K562 (cell line): ENCODE data around the gene CDC45. TPM values are rescaled to one million over a fixed set of nuclear protein-coding genes. Genes with fewer than 3 reads are reported as not detected.
A peak's percentile ranks its signal among the peaks of the same experiment; 100 is the strongest.

Source experiments
- ATAC-seq: fragments of 200-7000 bp; cut with Tn5 transposase; 3 replicates; pipeline ENCODE4 v1.9.1; 2020; ENCODE audit warnings: moderate library complexity
- BruUV-seq: library from RNA; stranded (reverse); fragments of 400-500 nt; replicated peaks from 2 replicates; lab custom pipeline; 2021; lab: Mats Ljungman, UMichigan
- CTCF ChIA-PET: fragments of 300-600 bp; formaldehyde crosslinking; extraction: SDS; loops from one replicate; lab custom pipeline; 2021; ENCODE audit warnings: low intra/inter-chr PET ratio; lab: Yijun Ruan, JAX
- POLR2A ChIA-PET: fragments of 300-600, 350-650 bp; sonication (Branson Sonifier 250); formaldehyde crosslinking; extraction: SDS; loops from one replicate; lab custom pipeline; 2021; ENCODE audit warnings: antibody characterized with exemption, inconsistent platforms; lab: Yijun Ruan, JAX
- DNase-seq, 4 experiments: peaks; one replicate each; pipeline versions ENCODE4 v3.0.0 to v3.0.0-alpha.2; 2011 to 2018; ENCODE audit warnings: low spot score in 3 of 4, mixed read lengths in 3 of 4; ENCODE audit errors: extremely low read depth in 1 of 4
- FAIRE-seq: peaks from 2 replicates; lab custom pipeline; 2011; peaks lifted over from hg19 to GRCh38; lab: Jason Lieb, UNC
- H2AFZ ChIP-seq: 2 replicates; pipeline ENCODE4 v1.6.0; 2011; ENCODE audit warnings: low read depth, low read length, control low read depth, inconsistent platforms
- H3K27ac ChIP-seq: fragments of 200-600 bp; 3 replicates; pipeline ENCODE4 v1.8.0; 2011; ENCODE audit warnings: low read depth, mild to moderate bottlenecking, control low read depth, inconsistent platforms, low read length, moderate library complexity, mixed read lengths; ENCODE audit errors: extremely low read depth
- H3K27me3 ChIP-seq, 2 experiments: fragments of 300-600 bp in 1 of 2; 2 replicates in 1 of 2; 3 replicates in 1 of 2; pipeline versions ENCODE4 v1.6.0 to v1.8.0; 2011; ENCODE audit warnings: inconsistent platforms in 2 of 2, low read length in 2 of 2, mild to moderate bottlenecking in 1 of 2, mixed read lengths in 1 of 2, moderate library complexity in 1 of 2; ENCODE audit not compliant: control insufficient read depth in 2 of 2, insufficient read depth in 2 of 2
- H3K36me3 ChIP-seq: fragments of 300-600 bp; 3 replicates; pipeline ENCODE4 v1.8.0; 2011; ENCODE audit warnings: mild to moderate bottlenecking, low read length, inconsistent platforms; ENCODE audit not compliant: control insufficient read depth, insufficient read depth
- H3K4me1 ChIP-seq, 2 experiments: fragments of 200-600 bp in 1 of 2; replicated peaks in 1 of 2; 2 replicates in 1 of 2; 3 replicates in 1 of 2; pipeline versions ENCODE4 v1.5.1 to v1.8.0; 2011; ENCODE audit warnings: inconsistent platforms in 2 of 2, low read length in 2 of 2, mild to moderate bottlenecking in 1 of 2, mixed read lengths in 1 of 2, moderate library complexity in 1 of 2; ENCODE audit not compliant: control insufficient read depth in 2 of 2, insufficient read depth in 2 of 2
- H3K4me2 ChIP-seq: 2 replicates; pipeline ENCODE4 v1.6.1; 2011; ENCODE audit warnings: low read length, control low read depth, inconsistent platforms, mixed read lengths; ENCODE audit not compliant: insufficient read depth
- H3K4me3 ChIP-seq: fragments of 200-600 bp; sonication (generic), shearing (Covaris generic); 2 replicates; pipeline ENCODE4 v1.5.1; 2016; ENCODE audit warnings: control low read depth, inconsistent platforms
- H3K79me2 ChIP-seq: fragments of 200-600 bp; 3 replicates; pipeline ENCODE4 v1.8.0; 2011; ENCODE audit warnings: low read length, inconsistent platforms; ENCODE audit not compliant: control insufficient read depth, insufficient read depth
- H3K9ac ChIP-seq, 2 experiments: 2 replicates each; pipeline versions ENCODE4 v1.6.0 to v1.6.1; 2011; ENCODE audit warnings: low read depth in 2 of 2, low read length in 2 of 2, control low read depth in 1 of 2, inconsistent platforms in 1 of 2, mild to moderate bottlenecking in 1 of 2, mixed read lengths in 1 of 2; ENCODE audit not compliant: insufficient read depth in 1 of 2
- H3K9me1 ChIP-seq: one replicate; pipeline ENCODE4 v1.6.0; 2011; ENCODE audit warnings: inconsistent platforms, mild to moderate bottlenecking, low read length, moderate library complexity; ENCODE audit not compliant: control insufficient read depth, insufficient read depth
- H3K9me3 ChIP-seq: replicated peaks from 2 replicates; pipeline ENCODE4 v1.5.1; 2011; ENCODE audit warnings: low read depth, low read length, inconsistent platforms; ENCODE audit not compliant: control insufficient read depth, insufficient read depth
- H4K20me1 ChIP-seq: replicated peaks from 2 replicates; pipeline ENCODE4 v1.6.1; 2011; ENCODE audit warnings: low read length, inconsistent platforms, mixed read lengths; ENCODE audit not compliant: control insufficient read depth, insufficient read depth
- BCL6 ChIP-seq: fragments of 250-450 bp; sonication (Bioruptor Pico); IDR thresholded peaks from 2 replicates; pipeline ENCODE4 v1.4.0; 2020
- DLX4 ChIP-seq: fragments of 250-450 bp; sonication (Bioruptor Pico); IDR thresholded peaks from 2 replicates; pipeline ENCODE4 v1.6.1; 2021; ENCODE audit warnings: mild to moderate bottlenecking
- HNRNPLL ChIP-seq: fragments of 200-400 bp; formaldehyde crosslinking; IDR thresholded peaks from 2 replicates; pipeline ENCODE4 v1.6.1; 2017; ENCODE audit warnings: low read length, low read depth, mild to moderate bottlenecking; ENCODE audit not compliant: poor library complexity, severe bottlenecking
- HNRNPUL1 ChIP-seq: fragments of 200-400 bp; formaldehyde crosslinking; IDR thresholded peaks from 2 replicates; pipeline ENCODE4 v1.6.1; 2017; ENCODE audit warnings: low read length
- KLF1 ChIP-seq: fragments of 450-650 bp; IDR thresholded peaks from 2 replicates; pipeline ENCODE4 v1.6.1; 2016; ENCODE audit warnings: missing genetic modification characterization, missing compliant biosample characterization
- MLX ChIP-seq, 2 experiments: fragments of 450-650 bp in 1 of 2; sonication (generic) in 1 of 2; formaldehyde crosslinking; conservative IDR thresholded peaks; 2 replicates each; pipeline versions ENCODE4 v1.4.0 to v1.8.1; 2020 to 2022; ENCODE audit warnings: mild to moderate bottlenecking in 1 of 2, missing genetic modification reagents in 1 of 2
- POLR2A ChIP-seq: fragments of 450-650 bp; conservative IDR thresholded peaks from 2 replicates; pipeline ENCODE4 v1.6.1; 2016
- POLR2AphosphoS2 ChIP-seq: IDR thresholded peaks from 2 replicates; pipeline ENCODE4 v1.6.1; 2012; ENCODE audit warnings: low read length, improper control_type of control experiment
- POLR2G ChIP-seq: fragments of 200-400 bp; formaldehyde crosslinking; IDR thresholded peaks from 2 replicates; pipeline ENCODE4 v1.6.1; 2017; ENCODE audit warnings: low read depth, mild to moderate bottlenecking, antibody characterized with exemption, low read length, moderate library complexity
- RBBP5 ChIP-seq: fragments of 200-600 bp; sonication (generic); IDR thresholded peaks from 2 replicates; pipeline ENCODE4 v1.6.1; 2012; ENCODE audit warnings: borderline replicate concordance, mild to moderate bottlenecking, low read length, control low read depth, inconsistent platforms; ENCODE audit not compliant: insufficient read depth, poor library complexity, severe bottlenecking
- ZNF146 ChIP-seq: IDR thresholded peaks from one replicate; pipeline ENCODE4 v1.6.1; 2018; ENCODE audit warnings: missing compliant biosample characterization; ENCODE audit not compliant: unreplicated experiment
- ZNF639 ChIP-seq, 2 experiments: fragments of 200-800 bp in 1 of 2; sonication (Bioruptor generic) in 1 of 2; sonication (generic) in 1 of 2; formaldehyde crosslinking in 1 of 2; IDR thresholded peaks in 1 of 2; conservative IDR thresholded peaks in 1 of 2; 2 replicates each; pipeline versions ENCODE4 v1.5.0 to v1.6.1; 2016 to 2020; ENCODE audit warnings: missing compliant biosample characterization in 1 of 2, missing genetic modification characterization in 1 of 2, missing genetic modification reagents in 1 of 2
- WGBS: fragments of 100-300 bp; shearing (Covaris generic); methylation state at CpG from one replicate; pipeline ENCODE4 v1.1.6; 2016; ENCODE audit warnings: low coverage, mixed read lengths; ENCODE audit not compliant: insufficient coverage; ENCODE audit errors: missing lambda C conversion rate; 5-methylcytosine and 5-hydroxymethylcytosine counted together
- in situ Hi-C: fragments of 300-500 bp; cut with MboI; formaldehyde crosslinking; loops from 4 replicates; pipeline ENCODE4 v1.15.0; 2018; ENCODE audit warnings: inconsistent platforms, mixed read lengths
- intact Hi-C: fragments of 100-400 bp; cut with micrococcal nuclease; formaldehyde crosslinking; loops from 2 replicates; pipeline ENCODE4 v1.14.2; 2022
- polyA plus RNA-seq, 8 experiments: library from polyadenylated mRNA; depleted of rRNA in 4 of 8; stranded (reverse) in 5 of 8; unstranded in 3 of 8; fragments of >200 nt; fragmentation: Nextera tagmentation in 2 of 8; fragmentation: Illumina TruSeq in 1 of 8; extraction: Ambion mirVana in 2 of 8; extraction: Trizol in 1 of 8; gene quantifications; 2 replicates each; pipeline versions ENCODE4 v1.2.1 to v1.2.3, GENCODE V29; 2011 to 2014; ENCODE audit warnings: inconsistent platforms in 1 of 8, missing spikeins in 1 of 8
- total RNA-seq, 7 experiments: library from RNA; depleted of rRNA in 6 of 7; stranded (reverse); fragments of >200 nt in 6 of 7; fragmentation: Illumina TruSeq in 2 of 7; extraction: Trizol in 2 of 7; gene quantifications; 2 replicates each; pipeline versions ENCODE4 v1.2.1 to v1.2.3, GENCODE V29; 2011 to 2021; ENCODE audit warnings: low replicate concordance in 1 of 7

Gene CDC45
- total and polyA plus RNA-seq, 9 of the 15 experiments (the other 6 are each of a cell fraction or from before 2014, with no cell fraction given), result 251 to 580 (median 410) TPM

DNA sequence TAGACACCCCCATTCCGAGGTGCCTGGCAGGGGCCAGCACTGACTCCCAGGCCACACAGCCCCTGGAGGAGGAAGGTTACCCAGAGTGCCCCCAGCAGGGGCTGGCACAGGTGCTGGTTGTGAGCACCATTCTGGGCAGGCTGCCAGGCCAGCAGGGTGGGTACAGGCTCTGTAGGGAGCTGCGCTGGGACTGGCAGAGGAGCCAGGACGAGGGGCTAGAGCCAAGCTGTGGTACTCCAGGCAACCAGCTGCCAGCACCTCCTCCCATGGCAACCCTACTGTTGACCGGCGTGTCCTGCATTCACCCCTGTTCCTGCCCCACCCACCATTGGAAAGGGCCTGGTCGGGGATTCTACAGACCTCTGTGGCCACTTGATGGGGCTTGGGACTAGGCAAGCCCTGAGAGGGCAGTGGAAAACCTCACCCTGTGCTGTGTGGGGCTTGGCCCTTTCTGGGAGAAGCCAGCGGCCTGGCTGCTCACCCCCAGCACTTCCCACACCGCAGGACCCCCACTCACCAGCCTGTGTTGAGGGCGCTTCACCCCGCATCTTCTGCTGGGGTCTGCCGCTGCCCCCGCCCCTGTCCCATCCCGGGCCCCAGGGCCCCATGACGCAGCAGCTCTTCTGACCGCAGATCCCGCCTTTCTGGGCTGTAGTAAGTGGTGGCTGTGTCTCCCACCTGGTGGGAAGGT is 42.6 kb downstream of the CDC45 start (continued):
- TF ChIP-seq ZNF639 (CRISPR knock-in tag; conservative IDR thresholded peaks at IDR 0.05 in 1 of 2, IDR thresholded peaks at IDR 0.05 in 1 of 2) (no peak), POLR2AphosphoS2 (peak; percentile 71; the same call in 1 of the 2 replicates)

- no peak for FAIRE-seq
- Histone ChIP-seq H3K9ac (peak overlapping the region in 1 of 2 experiments; percentile 1; a peak in 1 of 4 replicates), H3K4me3 (no peak overlapping the region), H4K20me1 (peaks cover 18% of the 10 kb centered on the region), H3K36me3 (peaks cover 49% of the 10 kb centered on the region; the same call in 2 of the 3 replicates), H2AFZ (no peak overlapping the region), H3K4me2 (no peak overlapping the region), H3K27ac (no peak overlapping the region), H3K27me3 (peaks cover 13 to 17% of the 10 kb centered on the region in 2 experiments; a peak in 4 of 5 replicates), H3K79me2 (no peaks in the 10 kb centered on the region), H3K4me1 (peaks cover 0 to 48% of the 10 kb centered on the region in 2 experiments; a peak in 3 of 5 replicates), H3K9me1 (no peaks in the 10 kb centered on the region), H3K9me3 (no peaks in the 10 kb centered on the region)
- POLR2A ChIA-PET, result interaction anchor here (0.6 to 2.8 kb wide), 8 partner anchors 8 to 565 kb away, joined by 3 to 22 read pairs (median 4); no protein-coding TSS in a partner anchor
- TF ChIP-seq DLX4 (no peak), HNRNPUL1 (0 out of 2 replicates have a peak, but pooled peaks have one; percentile 76), KLF1 (tag) (no peak), RBBP5 (peak; percentile 11), POLR2A (peak; percentile 28; the same call in 1 of the 2 replicates), MLX (CRISPR knock-in tag; conservative IDR thresholded peaks at IDR 0.05) (0 out of 4 replicates have a peak, but pooled peaks of 1 of the 2 experiments have one; percentile 34), HNRNPLL (peak; percentile 21), POLR2G (peak; percentile 67; the same call in 1 of the 2 replicates), BCL6 (CRISPR knock-in tag) (no peak), ZNF146 (CRISPR knock-in tag) (peak; percentile 23), POLR2AphosphoS2 (peak; percentile 15; the same call in 1 of the 2 replicates)
- no TSS peak for BruUV-seq
- peak in 2 of 4 experiments; percentile 52 to 63 for DNase-seq
- 89% methylated on average over 9 of the region's 9 CpGs for WGBS
- intact Hi-C loops (no loop called here), in situ Hi-C loops (no loop called here)
- CTCF ChIA-PET, result no interaction called here
- ATAC-seq, result peak; percentile 1
These were observed 43.1 kb downstream of the CDC45 start for GRCh38 chr22:19522881-19523239.
